ENCODE data around the gene GRIA1.

The GRIA1 gene

DNA sequence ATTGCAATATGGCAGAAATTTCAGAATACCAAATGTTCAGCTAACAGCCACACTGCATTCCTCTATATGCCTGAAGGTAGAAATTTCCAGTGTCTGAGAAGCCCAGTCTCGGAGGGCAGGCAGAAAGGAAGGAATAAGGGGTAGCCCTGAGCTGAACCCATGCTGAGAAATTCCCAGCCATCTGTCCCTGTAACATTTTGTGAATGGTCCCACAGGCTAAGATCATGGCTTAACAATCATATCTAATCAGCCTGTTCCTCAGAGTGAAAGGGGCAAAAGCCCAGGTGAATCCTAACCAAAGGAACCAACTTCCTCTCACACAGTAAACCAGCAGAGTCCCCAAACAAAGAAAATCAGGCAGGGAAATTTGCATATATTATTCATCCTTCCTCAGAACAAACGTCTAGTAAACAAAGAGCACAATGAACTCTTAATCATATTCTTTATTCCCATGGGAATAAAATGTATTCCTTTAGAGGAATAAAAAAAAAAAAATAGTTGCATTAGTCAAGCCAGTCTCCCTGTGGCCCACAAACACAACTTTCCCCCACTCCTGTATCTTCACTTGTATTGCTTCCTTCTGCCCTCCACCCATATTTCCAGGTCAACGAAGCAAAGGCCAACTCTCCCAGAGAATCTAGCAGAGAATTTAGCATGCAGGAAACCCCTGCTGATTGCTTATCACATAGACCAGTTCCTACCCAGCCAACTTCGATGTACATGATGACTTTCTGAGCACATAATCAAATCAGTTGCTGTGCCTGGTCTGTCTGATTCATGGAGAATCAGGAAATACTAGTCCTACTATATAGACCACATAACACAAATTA lies 290.6 kb downstream of the GRIA1 start:
- DNase-seq (ENCODE audit: low read depth in 2 of 2) = no peak

DNA sequence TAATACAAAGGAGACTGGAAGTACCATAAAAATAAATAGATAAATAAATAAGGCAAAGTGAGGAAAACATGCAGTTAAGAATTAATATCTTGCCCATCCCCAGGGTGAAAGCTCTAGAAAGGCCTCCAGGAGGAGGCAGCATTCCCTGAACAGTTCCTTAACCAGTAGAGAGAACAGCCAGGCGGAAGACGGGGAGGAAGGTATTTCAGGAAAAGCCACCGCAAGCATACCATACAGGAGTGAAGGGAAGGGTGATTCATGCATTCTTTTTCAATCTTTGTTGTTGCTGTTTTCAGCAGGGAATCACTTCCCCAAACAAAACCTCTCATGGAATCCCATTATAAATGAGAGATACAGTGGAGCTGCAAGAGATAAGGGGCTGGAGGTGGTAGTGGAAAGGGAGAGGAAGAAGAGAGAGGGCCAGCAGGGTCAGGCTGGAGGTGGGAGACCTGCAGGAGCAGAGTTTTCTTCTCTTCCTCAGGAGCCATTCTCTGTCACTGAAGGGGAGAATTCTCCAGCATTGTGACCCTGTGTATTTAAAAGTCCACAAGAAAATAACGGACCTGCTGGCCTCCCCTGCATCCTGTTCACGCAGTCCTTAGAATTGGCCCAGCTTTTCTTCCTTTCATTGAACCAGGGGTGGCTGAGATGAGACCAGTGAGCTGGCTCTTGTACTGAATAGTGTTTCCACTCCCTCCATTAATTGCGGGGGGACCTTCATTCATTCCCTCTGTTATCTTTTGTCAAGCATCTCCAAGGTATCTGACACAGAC lies 292.3 kb downstream of the GRIA1 start:
- no peak for DNase-seq (ENCODE audit: low read depth in 2 of 2)

DNA sequence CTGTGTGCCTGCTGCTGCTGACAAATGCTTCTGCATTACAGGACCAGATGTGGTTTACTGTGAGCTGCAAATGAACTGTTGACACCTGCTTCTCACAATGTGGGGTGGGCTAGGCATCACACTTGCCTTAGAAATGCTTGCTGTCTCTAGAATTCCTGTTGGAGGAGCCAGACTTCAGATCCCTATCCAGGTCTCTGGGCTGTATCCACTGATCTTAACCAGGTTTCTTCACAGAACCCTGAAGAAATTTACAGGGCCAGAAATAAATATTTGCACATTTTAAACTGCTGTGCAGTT lies 292.8 kb downstream of the GRIA1 start:
- DNase-seq (ENCODE audit: low read depth in 2 of 2) = no peak

DNA sequence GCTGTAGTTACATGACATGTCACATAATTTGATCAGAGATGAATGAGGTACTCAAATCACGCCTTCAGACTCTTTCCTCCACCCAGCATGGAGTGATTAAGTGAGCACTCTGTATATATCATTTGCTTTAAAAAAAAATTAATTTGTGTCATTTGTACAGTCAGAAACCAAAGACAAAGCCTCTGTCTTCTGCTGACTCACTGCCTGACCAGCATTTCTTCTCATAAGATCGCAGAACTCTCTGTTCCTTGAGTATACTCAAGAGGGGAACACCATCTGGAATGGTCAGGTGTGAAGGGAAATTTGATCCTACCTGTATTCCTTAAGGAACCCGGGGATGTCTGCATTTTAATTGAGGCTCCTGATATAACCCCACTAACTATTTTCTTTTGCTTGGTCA lies 293.8 kb downstream of the GRIA1 start:
- no peak for DNase-seq (ENCODE audit: low read depth in 2 of 2)

DNA sequence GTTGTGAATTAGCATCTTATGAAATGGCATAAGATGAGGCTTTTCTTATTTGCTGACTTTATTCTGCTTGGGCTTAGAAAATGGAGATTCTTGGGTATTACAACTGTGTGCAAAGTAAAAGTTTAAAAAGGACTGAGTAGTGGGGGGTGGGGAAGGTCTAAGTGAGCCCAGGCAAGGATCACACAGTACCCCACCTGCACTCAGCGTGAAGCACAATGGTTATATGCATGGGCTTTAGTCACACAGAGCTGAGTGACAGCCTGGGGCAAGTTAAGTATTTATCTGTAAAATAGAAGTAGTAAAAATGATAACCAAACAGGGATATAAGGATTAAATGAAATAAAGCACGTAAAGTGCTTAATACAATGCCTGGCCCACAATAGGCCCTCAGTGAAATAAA lies 300.9 kb downstream of the GRIA1 start:
- DNase-seq (ENCODE audit: low read depth in 2 of 2) = no peak

DNA sequence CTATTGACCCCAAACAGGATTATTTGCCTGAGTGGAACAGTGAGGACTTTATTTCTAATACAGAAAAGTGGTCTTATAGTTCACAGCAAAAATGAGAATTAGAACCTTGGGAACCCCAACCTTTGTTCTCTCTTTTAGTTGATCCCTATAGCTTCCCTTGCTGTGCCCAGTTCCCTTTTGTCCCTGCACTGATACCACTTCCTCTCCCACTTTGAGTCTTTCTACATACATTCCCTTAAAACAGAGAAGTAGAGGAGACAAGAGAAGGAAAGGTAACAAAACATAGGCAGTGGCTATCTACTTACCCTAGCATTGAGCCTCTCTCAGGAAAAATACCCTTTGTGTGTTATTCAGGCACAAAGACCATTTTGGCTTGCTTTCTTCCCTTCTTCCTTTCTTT lies 301.8 kb downstream of the GRIA1 start:
- no peak for DNase-seq (ENCODE audit: low read depth in 2 of 2)

DNA sequence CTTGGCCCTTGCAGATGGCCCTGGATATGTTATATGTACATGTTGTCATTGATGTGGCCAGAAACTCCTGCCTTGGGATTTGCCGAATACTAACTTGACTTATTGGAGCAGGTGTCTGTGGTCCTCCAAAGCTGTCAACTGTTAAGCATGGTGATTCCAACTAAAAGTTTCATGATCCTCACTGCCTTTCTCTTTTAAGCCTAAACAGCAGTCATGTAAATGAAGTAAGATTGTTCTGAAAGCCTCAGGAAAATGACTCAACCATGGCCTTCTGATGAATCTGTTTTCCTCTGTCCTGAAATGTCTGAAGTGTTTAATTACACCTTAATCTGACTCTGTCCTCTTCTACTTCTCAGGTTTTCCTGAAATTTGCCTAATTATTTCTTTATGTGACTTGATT lies 303.2 kb downstream of the GRIA1 start:
- no peak for DNase-seq (ENCODE audit: low read depth in 2 of 2)

DNA sequence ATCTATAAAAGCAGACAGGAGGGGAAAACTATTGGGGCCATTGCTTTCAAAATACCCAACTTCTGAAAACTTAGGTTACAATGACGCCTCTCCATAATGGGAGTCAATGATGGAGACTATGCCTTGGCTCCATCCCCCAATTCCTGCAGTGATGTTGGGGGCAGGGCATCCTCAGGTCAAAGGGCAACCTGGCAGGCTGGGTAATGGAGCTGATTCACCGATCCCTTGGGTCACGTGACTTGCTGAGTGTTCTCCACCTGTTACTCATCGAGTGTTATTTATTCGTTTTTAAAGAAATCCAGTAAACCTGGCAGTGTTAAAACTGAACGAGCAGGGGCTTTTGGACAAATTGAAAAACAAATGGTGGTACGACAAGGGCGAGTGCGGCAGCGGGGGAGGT lies 303.9 kb downstream of the GRIA1 start:
- no peak for DNase-seq (ENCODE audit: low read depth in 2 of 2)

DNA sequence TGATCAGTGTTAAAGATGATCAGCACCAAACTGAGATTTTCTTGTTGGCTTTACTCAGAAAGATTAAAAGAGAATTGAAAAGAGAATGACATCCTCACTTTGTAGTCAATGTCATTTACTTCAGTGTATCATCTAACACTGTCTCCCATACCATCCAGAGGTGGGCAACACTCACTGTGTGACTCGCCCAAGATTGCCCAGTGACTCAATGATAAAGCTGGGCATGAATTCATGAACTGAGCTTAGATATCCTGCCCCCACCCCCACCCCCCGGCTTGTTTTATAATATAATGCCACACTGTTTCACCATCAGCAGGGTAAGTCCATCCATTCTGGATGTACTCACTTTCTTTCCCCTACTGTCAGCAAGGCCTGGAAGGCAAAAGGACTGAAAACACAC lies 306.1 kb downstream of the GRIA1 start:
- no peak for DNase-seq (ENCODE audit: low read depth in 2 of 2)

DNA sequence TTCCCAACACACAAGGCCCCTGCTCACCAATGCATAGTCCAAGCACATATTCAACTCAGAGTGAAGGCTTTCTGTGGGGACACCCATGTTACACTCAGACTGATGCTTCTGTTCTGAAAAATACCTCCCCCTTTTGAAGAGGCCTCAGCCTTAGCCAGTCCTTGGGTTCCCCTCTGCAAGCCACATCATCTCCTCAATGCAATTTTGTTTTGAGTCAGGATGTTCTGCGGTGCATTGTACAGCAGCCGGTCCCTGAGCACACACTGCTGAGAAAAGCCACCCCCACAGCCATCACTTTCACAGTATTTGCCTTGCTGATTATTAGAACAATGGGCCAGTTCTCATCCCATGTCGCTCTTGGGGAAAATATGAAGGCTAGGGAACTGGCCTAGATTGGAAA lies 307.0 kb downstream of the GRIA1 start:
- no peak for DNase-seq (ENCODE audit: low read depth in 2 of 2)

DNA sequence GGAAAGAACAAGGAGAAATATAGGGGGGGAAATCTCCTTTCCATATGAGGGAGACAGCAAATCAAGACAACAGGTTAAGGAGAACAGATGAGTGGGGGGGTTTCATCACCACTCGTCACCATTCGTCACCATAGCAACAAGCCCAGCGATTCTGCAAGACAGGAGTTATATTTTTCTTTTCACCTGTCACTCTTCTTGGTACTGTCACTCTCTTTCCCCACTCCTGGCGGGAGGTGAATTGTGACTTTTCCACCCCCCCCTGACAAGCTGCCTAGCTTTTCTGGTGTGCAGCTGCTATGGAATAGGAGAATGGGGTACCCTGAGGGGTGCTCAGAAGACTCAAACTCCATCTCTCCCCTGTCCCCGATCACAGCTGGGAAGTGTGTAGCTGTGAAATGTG lies 308.4 kb downstream of the GRIA1 start:
- no peak for DNase-seq (ENCODE audit: low read depth in 2 of 2)

DNA sequence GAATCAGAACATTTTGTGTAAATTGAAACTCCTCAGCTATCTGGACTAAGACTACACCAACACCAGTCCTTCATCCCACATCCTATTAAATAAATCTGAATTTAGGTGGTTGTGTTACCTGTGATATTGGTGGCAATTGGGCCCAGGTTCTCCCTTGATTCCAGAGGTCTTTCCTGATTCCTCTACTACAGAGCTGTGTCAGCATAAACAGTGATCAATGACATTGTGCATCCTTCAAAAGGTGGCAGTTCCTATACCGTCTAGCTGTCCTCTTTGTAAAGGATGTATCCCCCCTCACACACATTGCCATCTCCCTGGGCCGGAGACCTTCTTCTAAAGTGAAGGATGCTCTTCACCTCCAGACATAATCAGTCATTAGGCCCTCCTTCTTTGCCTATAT lies 309.0 kb downstream of the GRIA1 start:
- DNase-seq (ENCODE audit: low read depth in 2 of 2) = no peak

DNA sequence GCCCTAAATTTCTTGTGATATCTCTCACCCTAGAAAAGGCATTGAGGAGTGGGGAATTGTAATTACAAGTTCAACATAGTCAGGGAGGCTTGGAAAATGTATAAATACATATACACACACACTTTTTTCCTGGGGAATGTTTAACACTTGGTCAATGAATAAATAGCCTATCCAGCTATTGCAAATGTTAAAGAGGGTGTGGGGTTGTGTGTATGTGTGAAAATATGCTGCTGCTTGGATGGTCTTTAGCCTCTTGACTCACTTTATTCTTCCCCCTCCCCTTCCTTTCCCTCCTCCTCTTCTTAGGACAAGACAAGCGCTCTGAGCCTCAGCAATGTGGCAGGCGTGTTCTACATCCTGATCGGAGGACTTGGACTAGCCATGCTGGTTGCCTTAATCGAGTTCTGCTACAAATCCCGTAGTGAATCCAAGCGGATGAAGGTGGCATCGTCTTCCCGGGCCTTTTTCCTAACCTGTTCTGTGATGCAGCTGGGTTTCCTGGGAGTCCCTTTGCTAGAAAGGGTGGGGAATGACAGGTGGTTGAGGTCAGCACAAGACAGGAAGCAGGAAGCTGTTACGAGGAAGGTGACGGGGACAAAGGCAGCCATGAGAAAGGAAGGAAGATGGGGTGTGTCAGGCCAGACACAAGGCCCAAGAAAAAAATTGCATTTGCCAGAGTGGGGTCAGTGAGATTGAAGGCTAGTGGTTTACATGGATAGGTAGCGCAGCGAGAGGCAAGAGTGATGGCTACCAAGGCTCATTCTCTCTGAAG lies 311.8 kb downstream of the GRIA1 start:
- no peak for DNase-seq (ENCODE audit: low read depth in 2 of 2)

DNA sequence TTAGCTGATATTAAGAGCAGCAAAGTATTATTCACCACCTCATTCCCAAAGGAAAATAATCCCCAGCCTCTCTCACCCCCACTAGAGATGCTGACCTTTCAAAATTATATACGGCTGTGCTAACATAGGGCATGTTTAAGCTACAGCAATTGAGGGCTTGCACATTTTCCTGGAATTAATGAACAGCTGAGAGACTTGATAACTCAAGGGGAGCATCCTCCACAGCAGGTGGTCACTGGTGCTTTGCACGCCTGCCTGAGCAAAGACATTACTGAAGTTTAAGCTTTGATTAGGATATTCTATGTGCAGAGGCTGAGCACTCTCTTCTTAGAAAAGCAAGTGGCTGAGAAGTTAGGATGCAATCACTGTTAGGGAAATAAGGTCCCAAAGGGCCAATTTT lies 317.3 kb downstream of the GRIA1 start:
- no peak for DNase-seq (ENCODE audit: low read depth in 2 of 2)

DNA sequence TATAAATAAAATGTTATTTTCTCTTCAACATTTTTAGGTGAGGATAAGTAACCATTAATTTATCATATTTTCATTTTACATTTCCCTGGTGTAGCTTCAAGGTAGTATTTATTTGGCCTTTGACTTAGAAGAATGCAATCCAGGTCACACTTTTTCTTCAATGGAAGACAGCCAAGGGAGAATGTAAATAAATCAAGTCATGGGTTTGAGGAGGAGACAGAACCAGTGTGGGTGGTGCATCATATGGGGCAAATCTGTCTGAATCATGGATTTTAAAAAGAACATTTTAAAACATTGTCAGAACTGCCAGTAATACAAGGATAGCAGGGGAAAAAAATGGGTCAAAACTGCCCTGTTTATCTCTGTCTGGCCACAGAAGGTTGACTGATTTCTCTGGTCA lies 318.7 kb downstream of the GRIA1 start:
- no peak for DNase-seq (ENCODE audit: low read depth in 2 of 2)

DNA sequence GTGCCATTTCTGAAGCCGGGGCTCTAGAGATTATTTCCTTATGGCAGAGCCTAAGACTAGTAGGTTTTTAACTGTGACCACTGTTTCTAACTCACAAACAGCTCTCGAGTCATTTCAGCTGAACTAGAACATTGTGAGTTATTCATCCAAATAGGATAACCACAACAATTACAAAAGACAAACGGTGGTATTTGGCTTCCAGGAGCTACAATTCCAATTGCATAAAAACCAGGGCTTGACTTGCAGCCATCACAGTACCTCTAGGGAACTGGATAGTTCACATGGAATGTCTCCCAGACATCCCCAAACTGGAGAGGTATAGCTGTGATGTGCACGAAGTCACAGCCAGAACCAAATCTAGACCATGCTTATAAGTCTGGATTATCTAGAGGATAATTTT lies 323.4 kb downstream of the GRIA1 start:
- no peak for DNase-seq (ENCODE audit: low read depth in 2 of 2)

DNA sequence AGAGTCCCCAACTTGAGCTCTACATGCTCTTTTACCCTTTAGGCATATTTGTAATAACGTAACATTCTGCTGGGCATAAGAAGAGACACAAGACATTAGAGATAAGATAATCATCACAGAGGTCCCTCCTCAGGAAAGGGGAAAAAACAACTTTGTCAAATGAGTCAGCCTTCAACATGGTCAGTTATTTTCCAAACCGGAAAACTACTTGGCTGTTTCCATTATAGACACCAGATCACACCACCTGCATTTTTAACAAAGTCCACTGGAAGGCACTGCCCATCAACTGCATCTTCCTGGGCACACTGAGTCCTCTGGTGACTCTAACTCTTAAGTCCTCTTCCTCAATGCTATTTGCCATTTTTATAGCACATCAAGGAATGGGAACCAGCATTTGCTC lies 326.4 kb downstream of the GRIA1 start:
- DNase-seq (ENCODE audit: low read depth in 2 of 2) = no peak

DNA sequence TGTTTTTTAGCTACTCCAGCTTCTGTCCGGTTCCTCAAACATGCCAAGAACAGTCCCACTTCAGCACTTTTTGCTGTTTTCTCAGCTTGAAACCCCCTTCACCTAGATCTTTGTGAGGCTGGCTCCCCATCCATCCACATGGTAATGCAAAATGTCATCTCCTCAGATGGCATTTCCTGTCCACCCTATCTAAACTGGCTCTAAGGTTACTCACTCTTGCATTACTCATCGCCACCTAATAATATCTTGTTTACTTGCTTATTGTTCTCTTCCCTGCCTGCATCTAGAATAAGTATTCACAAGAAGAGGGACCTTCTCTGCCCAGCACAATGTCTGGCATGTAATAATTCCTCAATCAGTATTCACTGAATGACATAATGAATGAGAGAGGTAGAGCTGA lies 328.2 kb downstream of the GRIA1 start:
- DNase-seq (ENCODE audit: low read depth in 2 of 2) = no peak

DNA sequence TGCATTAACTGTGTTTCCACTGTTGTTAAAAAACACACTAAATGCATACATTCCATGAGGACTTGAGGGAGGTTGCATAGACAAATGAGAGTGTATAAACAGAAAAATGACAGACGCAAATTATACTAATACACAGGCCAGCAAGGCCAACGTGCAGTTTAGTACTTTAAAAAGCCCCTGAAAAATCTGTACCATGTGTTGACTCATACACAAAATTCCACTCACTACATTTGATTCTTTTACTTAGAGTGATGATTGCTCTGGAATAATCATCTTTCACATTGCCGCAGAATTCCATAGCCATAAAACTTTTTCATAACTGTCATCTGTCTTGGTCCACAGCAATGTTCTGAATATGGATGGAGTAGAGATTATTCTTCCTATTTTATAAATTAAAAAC lies 332.6 kb downstream of the GRIA1 start:
- DNase-seq (ENCODE audit: low read depth in 2 of 2) = no peak

DNA sequence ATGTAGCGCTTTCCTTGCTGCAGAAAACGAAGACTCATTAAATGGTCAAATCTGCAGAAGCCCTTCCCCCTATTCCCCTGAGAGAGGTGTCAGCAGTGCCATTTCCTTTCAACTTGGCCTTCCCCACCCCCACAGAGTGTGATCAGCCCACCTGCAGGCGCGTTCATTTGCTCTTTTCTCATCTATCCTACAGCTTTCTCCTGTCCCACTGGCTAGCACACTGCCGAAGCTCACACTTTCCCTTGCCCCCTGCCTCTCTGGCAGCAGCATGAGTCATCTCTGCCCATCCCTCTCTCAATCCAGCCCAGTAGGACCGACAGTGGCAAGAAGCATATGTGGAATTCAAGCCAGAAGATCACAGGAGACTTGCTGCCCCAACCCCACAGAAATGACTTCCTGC lies 334.4 kb downstream of the GRIA1 start:
- no peak for DNase-seq (ENCODE audit: low read depth in 2 of 2)

DNA sequence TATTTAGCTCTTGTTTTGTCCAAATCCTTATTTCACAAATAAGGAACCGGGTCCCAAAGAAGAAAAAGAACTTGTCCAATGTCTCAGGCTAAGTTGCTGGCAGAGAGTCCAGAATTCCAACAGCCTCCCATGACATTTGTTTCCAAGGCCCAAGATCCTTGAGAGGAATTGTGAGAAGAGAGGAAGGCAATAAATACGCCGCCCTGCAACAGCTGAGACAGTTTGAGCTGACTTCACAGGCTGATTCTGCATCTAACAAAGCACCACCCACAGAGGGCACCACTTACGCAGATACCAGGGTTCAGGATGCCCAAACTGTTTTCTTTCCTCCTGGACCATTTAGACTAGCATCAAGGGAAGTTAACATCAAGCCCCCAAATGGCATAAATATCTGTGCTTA lies 336.9 kb downstream of the GRIA1 start:
- DNase-seq (ENCODE audit: low read depth in 2 of 2) = no peak

DNA sequence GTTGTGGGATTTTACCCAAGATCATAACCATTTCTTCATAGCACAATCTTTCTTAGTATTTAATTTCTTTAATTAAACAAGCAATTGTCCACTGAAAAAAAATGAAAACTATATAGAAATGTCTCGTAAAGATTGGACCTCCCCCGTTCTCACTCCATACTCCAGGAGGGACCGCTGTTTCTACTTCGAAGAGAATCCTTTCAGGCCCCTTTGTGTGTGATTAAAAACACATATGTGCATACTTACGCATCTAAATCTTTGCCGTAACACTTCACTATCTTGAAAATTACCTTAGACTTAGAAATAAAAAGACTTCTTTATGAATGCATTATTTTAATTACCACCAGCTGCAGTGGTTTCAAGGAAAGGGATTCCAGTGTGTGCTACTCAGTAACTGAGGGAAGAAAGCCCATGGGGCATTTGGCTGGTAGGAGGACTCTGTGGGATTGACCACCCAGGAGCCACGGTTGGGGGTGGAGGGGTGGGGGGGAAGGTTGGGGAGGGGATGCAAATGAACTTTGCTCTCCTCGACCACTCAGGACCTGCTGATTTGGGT lies 339.1 kb downstream of the GRIA1 start:
- DNase-seq (ENCODE audit: low read depth in 2 of 2) = no peak

DNA sequence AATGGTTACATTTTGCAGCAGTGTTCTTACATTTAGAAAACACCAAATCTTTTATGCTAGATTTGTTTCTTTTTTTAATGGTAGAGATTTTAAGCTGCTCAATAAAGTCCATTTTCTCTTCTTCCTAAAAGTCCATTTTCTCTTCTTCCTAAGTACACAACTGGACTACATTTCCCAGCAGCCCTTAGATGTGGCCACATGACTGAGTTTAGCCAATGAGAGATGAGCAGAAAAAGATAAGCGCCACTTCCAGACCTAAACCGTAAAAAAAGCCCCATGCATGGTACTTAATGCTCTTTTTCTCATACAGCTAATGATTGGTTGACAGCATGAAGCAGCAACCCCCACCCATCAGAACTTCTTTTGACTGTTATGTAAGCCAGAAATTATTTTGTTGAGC lies 341.5 kb downstream of the GRIA1 start:
- DNase-seq (ENCODE audit: low read depth in 2 of 2) = no peak

Data from activated CD8-positive, alpha-beta memory T cell treated with anti-CD3 and anti-CD28 coated beads for 4 hours (primary cell).